Smooth muscle cell (in vitro differentiated cells): ENCODE results near the gene ATM. TPM values are rescaled to one million over a fixed set of nuclear protein-coding genes. Genes with fewer than 3 reads are reported as not detected.

ENCODE experiments used
- DNase-seq: peaks from one replicate; lab custom pipeline; 2025; ENCODE audit not compliant: unreplicated experiment; lab: John Stamatoyannopoulos, UW
- H2AFZ ChIP-seq: fragments of 200-600 bp; sonication (generic); 2 replicates; pipeline ENCODE4 v1.6.0; 2016; ENCODE audit warnings: antibody characterized with exemption, low read depth, mild to moderate bottlenecking
- H3F3A ChIP-seq: fragments of 200-600 bp; sonication (generic); 2 replicates; pipeline ENCODE4 v1.6.0; 2017; ENCODE audit warnings: antibody characterized with exemption, low read depth
- H3K27ac ChIP-seq: fragments of 200-600 bp; sonication (generic); 2 replicates; pipeline ENCODE4 v1.5.1; 2016; ENCODE audit warnings: low read depth, mild to moderate bottlenecking
- H3K27me3 ChIP-seq: fragments of 200-600 bp; sonication (generic); 2 replicates; pipeline ENCODE4 v1.6.1; 2016; ENCODE audit warnings: low read depth, mild to moderate bottlenecking
- H3K36me3 ChIP-seq: fragments of 200-600 bp; sonication (generic); 2 replicates; pipeline ENCODE4 v1.5.1; 2016; ENCODE audit warnings: low read depth
- H3K4me1 ChIP-seq: fragments of 200-600 bp; sonication (generic); 2 replicates; pipeline ENCODE4 v1.5.1; 2016; ENCODE audit warnings: low read depth
- H3K4me2 ChIP-seq: fragments of 200-600 bp; sonication (generic); 2 replicates; pipeline ENCODE4 v1.6.0; 2016; ENCODE audit warnings: mild to moderate bottlenecking
- H3K4me3 ChIP-seq: fragments of 200-600 bp; sonication (generic); 2 replicates; pipeline ENCODE4 v1.5.1; 2016; ENCODE audit warnings: mild to moderate bottlenecking
- H3K79me2 ChIP-seq: fragments of 200-600 bp; sonication (generic); 2 replicates; pipeline ENCODE4 v1.6.0; 2016; ENCODE audit warnings: low read depth, mild to moderate bottlenecking
- H3K9ac ChIP-seq: fragments of 200-600 bp; sonication (generic); 2 replicates; pipeline ENCODE4 v1.6.0; 2016; ENCODE audit warnings: low read depth
- H3K9me3 ChIP-seq: fragments of 200-600 bp; sonication (generic); replicated peaks from 2 replicates; pipeline ENCODE4 v1.5.1; 2016; ENCODE audit warnings: low read depth
- H4K20me1 ChIP-seq: fragments of 200-600 bp; sonication (generic); 2 replicates; pipeline ENCODE4 v1.6.0; 2016; ENCODE audit warnings: low read depth
- CTCF ChIP-seq: fragments of 200-600 bp; sonication (generic); IDR thresholded peaks from 2 replicates; pipeline ENCODE4 v1.5.1; 2017; ENCODE audit warnings: borderline replicate concordance, mild to moderate bottlenecking, antibody characterized with exemption; ENCODE audit not compliant: insufficient read depth, poor library complexity, severe bottlenecking
- WGBS: methylation state at CpG from one replicate; pipeline ENCODE4 v1.1.7; 2016; ENCODE audit warnings: low lambda C conversion rate; 5-methylcytosine and 5-hydroxymethylcytosine counted together
- polyA plus RNA-seq: library from polyadenylated mRNA; unstranded; fragments of >200 nt; fragmentation: Nextera tagmentation; extraction: Ambion mirVana; gene quantifications from 2 replicates; pipeline ENCODE4 v1.2.1, GENCODE V29; 2016
- total RNA-seq: library from RNA; depleted of rRNA; stranded (reverse); fragments of >200 nt; gene quantifications from 2 replicates; pipeline ENCODE4 v1.2.3, GENCODE V29; 2014

ATM gene
- total and polyA plus RNA-seq, 2 experiments from 2014 or later = 7.6 to 64.6 TPM

GRCh38 chr11:108221911-108222573, 825 bp upstream of the ATM start:
- peaks cover 76% of the 10 kb centered on the region for H3K79me2 ChIP-seq
- DNase-seq = no peak
- peaks cover 7% of the 10 kb centered on the region for H3F3A ChIP-seq
- under 1% methylated on average over 27 of the region's 29 CpGs for WGBS
- H3K36me3 ChIP-seq = no peaks in the 10 kb centered on the region
- peak overlapping the region; percentile 95 for H3K27ac ChIP-seq
- peaks cover 23% of the 10 kb centered on the region for H3K4me1 ChIP-seq
- peak overlapping the region; percentile 92 for H3K4me2 ChIP-seq
- TF ChIP-seq CTCF = no peak
- peak overlapping the region; percentile 89 for H2AFZ ChIP-seq
- peaks cover 29% of the 10 kb centered on the region for H4K20me1 ChIP-seq
- peak overlapping the region; percentile 93 for H3K9ac ChIP-seq
- H3K9me3 ChIP-seq = no peaks in the 10 kb centered on the region
- H3K27me3 ChIP-seq = no peaks in the 10 kb centered on the region
- peak overlapping the region; percentile 82 for H3K4me3 ChIP-seq

GRCh38 chr11:108223348-108224149, 682 bp downstream of the ATM start:
- peaks cover 61% of the 10 kb centered on the region for H3K79me2 ChIP-seq
- no peaks in the 10 kb centered on the region for H3K36me3 ChIP-seq
- peak overlapping the region; percentile 78 for H3K4me3 ChIP-seq
- no peaks in the 10 kb centered on the region for H3K9me3 ChIP-seq
- H3F3A ChIP-seq = peaks cover 7% of the 10 kb centered on the region
- TF ChIP-seq CTCF = no peak
- WGBS = 11% methylated on average over 20 of the region's 20 CpGs
- peak overlapping the region; percentile 66 for H3K9ac ChIP-seq
- peak overlapping the region; percentile 92 for H3K4me2 ChIP-seq
- H3K27ac ChIP-seq = peak overlapping the region; percentile 78
- H4K20me1 ChIP-seq = peaks cover 16% of the 10 kb centered on the region
- H3K4me1 ChIP-seq = peaks cover 23% of the 10 kb centered on the region
- no peak for DNase-seq
- peak overlapping the region; percentile 92 for H2AFZ ChIP-seq
- H3K27me3 ChIP-seq = no peaks in the 10 kb centered on the region

- 78% methylated on average over 4 of the region's 4 CpGs for WGBS
- no peak overlapping the region for H3K9ac ChIP-seq
Observed at GRCh38 chr11:108224366-108224765, 1.5 kb downstream of the ATM start.

More at GRCh38 chr11:108224366-108224765, 1.5 kb downstream of the ATM start:
- peak overlapping the region; percentile 92 for H3K4me2 ChIP-seq
- peak overlapping the region; percentile 78 for H3K27ac ChIP-seq
- H3K4me3 ChIP-seq = peak overlapping the region; percentile 78
- peaks cover 5% of the 10 kb centered on the region for H3K36me3 ChIP-seq
- peaks cover 53% of the 10 kb centered on the region for H3K79me2 ChIP-seq
- no peak for DNase-seq
- H4K20me1 ChIP-seq = peaks cover 8% of the 10 kb centered on the region
- H3K27me3 ChIP-seq = no peaks in the 10 kb centered on the region
- peaks cover 23% of the 10 kb centered on the region for H3K4me1 ChIP-seq
- no peak overlapping the region for H2AFZ ChIP-seq
- H3K9me3 ChIP-seq = no peaks in the 10 kb centered on the region
- peaks cover 7% of the 10 kb centered on the region for H3F3A ChIP-seq
- TF ChIP-seq CTCF = no peak
